ENCODE data around the gene RIMKLB.

RIMKLB gene

DNA sequence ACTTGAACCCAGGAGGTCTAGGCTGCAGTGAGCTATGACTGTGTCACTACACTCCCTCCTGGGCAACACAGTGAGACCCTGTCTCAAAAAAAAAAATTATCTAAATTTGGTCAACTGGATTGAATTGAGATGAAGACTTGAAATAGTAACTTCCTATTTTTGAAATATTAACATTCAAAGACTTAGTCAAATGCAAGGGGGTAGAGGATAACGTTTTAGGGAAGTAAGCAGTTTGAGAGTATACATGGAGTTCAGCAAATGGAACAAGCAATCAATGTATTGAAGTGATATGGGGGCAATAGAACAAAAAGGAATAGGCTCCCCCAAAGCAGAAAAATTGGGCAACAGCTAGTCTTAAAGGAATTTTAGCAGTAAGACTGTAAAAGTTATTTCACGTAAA is 30.5 kb upstream of the RIMKLB start:
- peaks cover 4% of the 10 kb centered on the region for H3K4me1 ChIP-seq
- no peak overlapping the region for H3K4me2 ChIP-seq (ENCODE audit: low read length)
- no peak overlapping the region for H3K4me3 ChIP-seq (ENCODE audit: low read depth, low read length)
- no peaks in the 10 kb centered on the region for H3K36me3 ChIP-seq (ENCODE audit: control insufficient read depth, insufficient read depth, low read length)
- TF ChIP-seq, protein P1, sequence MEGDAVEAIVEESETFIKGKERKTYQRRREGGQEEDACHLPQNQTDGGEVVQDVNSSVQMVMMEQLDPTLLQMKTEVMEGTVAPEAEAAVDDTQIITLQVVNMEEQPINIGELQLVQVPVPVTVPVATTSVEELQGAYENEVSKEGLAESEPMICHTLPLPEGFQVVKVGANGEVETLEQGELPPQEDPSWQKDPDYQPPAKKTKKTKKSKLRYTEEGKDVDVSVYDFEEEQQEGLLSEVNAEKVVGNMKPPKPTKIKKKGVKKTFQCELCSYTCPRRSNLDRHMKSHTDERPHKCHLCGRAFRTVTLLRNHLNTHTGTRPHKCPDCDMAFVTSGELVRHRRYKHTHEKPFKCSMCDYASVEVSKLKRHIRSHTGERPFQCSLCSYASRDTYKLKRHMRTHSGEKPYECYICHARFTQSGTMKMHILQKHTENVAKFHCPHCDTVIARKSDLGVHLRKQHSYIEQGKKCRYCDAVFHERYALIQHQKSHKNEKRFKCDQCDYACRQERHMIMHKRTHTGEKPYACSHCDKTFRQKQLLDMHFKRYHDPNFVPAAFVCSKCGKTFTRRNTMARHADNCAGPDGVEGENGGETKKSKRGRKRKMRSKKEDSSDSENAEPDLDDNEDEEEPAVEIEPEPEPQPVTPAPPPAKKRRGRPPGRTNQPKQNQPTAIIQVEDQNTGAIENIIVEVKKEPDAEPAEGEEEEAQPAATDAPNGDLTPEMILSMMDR (IDR thresholded peaks at IDR 0.05): no peak
- H3K9ac ChIP-seq: no peak overlapping the region
- H3K27me3 ChIP-seq (ENCODE audit: control insufficient read depth, insufficient read depth, low read length): no peaks in the 10 kb centered on the region
- H3K27ac ChIP-seq: no peak overlapping the region
- no peaks in the 10 kb centered on the region for H3K9me3 ChIP-seq (ENCODE audit: control insufficient read depth, low read length)
- H2AFZ ChIP-seq: no peak overlapping the region
- H3K79me2 ChIP-seq: no peaks in the 10 kb centered on the region

DNA sequence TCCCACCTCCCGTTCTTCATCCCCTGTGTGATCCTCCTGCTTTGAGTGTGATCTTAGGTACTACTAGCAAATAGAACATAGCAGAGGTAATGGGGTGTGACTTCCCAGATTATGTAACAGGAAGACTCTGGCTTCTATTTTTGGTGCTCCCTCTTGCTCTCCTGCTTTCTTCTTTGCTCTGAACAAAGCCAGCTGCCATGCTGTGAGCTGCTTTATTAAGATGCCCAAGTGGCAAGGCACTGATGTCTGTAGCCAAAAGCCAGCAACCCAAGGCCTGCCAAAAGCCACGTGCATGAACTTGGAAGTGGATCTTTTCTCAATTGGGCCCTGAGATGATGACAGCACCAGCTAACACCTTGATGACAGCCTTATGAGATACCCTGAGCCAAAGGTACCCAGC is 29.4 kb upstream of the RIMKLB start:
- H3K27me3 ChIP-seq (ENCODE audit: control insufficient read depth, insufficient read depth, low read length): no peaks in the 10 kb centered on the region
- H2AFZ ChIP-seq: no peak overlapping the region
- no peak overlapping the region for H3K27ac ChIP-seq
- no peak overlapping the region for H3K9ac ChIP-seq
- no peak overlapping the region for H3K4me3 ChIP-seq (ENCODE audit: low read depth, low read length)
- peaks cover 4% of the 10 kb centered on the region for H3K4me1 ChIP-seq
- H3K79me2 ChIP-seq: no peaks in the 10 kb centered on the region
- H3K9me3 ChIP-seq (ENCODE audit: control insufficient read depth, low read length): no peaks in the 10 kb centered on the region
- H3K4me2 ChIP-seq (ENCODE audit: low read length): no peak overlapping the region
- no peaks in the 10 kb centered on the region for H3K36me3 ChIP-seq (ENCODE audit: control insufficient read depth, insufficient read depth, low read length)
- TF ChIP-seq, protein P1 (IDR thresholded peaks at IDR 0.05): no peak

DNA sequence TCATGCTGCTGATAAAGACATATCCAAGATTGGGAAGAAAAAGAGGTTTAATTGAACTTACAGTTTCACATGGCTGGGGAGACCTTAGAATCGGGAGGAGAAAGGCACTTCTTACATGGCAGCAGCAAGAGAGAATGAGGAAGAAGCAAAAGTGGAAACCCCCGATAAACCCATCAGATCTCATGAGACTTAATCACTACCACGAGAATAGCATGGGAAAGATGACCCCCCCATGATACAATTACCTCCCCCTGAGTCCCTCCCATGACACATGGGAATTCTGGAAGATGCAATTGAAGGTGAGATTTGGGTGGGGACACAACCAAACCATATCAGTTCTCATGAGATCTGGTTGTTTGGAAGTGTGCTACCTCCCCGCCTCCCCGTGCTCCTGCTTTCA is 25.4 kb upstream of the RIMKLB start:
- no peaks in the 10 kb centered on the region for H3K36me3 ChIP-seq (ENCODE audit: control insufficient read depth, insufficient read depth, low read length)
- no peak overlapping the region for H3K4me3 ChIP-seq (ENCODE audit: low read depth, low read length)
- H3K27me3 ChIP-seq (ENCODE audit: control insufficient read depth, insufficient read depth, low read length): no peaks in the 10 kb centered on the region
- TF ChIP-seq, protein P1 (IDR thresholded peaks at IDR 0.05): no peak
- H3K9ac ChIP-seq: no peak overlapping the region
- H3K27ac ChIP-seq: no peak overlapping the region
- H3K4me1 ChIP-seq: peaks cover 4% of the 10 kb centered on the region
- H3K79me2 ChIP-seq: no peaks in the 10 kb centered on the region
- H2AFZ ChIP-seq: no peak overlapping the region
- H3K9me3 ChIP-seq (ENCODE audit: control insufficient read depth, low read length): no peaks in the 10 kb centered on the region
- H3K4me2 ChIP-seq (ENCODE audit: low read length): no peak overlapping the region

DNA sequence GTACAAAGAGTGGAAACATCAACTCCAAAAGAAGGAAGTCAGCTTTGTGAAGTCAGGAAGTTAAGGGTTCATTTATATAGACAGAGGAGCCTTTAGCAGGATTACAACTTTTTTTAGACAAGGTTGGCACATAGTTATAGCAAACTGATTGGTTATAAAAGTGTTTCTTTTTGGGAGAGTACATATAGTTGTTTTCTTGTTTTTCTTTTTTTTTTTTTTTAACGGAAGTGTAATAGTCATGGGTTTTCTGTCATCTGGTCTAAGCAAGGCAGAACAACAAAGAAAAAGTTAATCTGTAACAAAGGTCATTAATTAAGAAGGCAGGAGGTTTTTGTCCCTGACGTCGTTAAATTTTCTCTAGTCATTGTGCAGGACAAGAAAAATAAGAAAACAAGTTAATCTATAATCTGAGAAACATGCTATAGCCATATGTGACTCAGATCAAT is 22.2 kb upstream of the RIMKLB start:
- no peaks in the 10 kb centered on the region for H3K9me3 ChIP-seq (ENCODE audit: control insufficient read depth, low read length)
- no peak overlapping the region for H3K4me2 ChIP-seq (ENCODE audit: low read length)
- H3K27ac ChIP-seq: no peak overlapping the region
- peak overlapping the region; percentile 21 for H2AFZ ChIP-seq
- no peaks in the 10 kb centered on the region for H3K4me1 ChIP-seq
- TF ChIP-seq, protein P1 (IDR thresholded peaks at IDR 0.05): no peak
- no peaks in the 10 kb centered on the region for H3K27me3 ChIP-seq (ENCODE audit: control insufficient read depth, insufficient read depth, low read length)
- H3K4me3 ChIP-seq (ENCODE audit: low read depth, low read length): no peak overlapping the region
- H3K9ac ChIP-seq: no peak overlapping the region
- no peaks in the 10 kb centered on the region for H3K79me2 ChIP-seq
- H3K36me3 ChIP-seq (ENCODE audit: control insufficient read depth, insufficient read depth, low read length): no peaks in the 10 kb centered on the region

DNA sequence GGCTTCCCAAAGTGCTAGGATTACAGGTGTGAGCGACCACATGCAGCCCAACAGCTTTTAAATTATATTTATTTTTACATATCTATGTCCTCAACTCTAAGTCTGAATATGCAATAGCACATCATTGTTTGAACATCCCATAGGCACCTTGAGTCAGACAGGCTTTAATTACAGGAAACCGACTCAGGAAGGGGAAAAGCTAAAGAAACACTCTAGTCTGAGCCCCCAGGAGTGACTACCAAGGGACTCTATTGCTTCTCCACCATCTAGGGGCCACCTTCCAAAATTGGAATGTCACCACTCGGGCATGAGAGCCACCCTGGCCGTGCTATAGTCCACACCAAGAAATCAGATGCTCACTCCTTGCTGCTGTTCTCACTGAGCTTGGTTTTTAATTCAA is 21.1 kb upstream of the RIMKLB start:
- Histone ChIP-seq H3K4me3 (ENCODE audit: low read depth, low read length) (no peak overlapping the region), H3K9me3 (ENCODE audit: control insufficient read depth, low read length) (no peaks in the 10 kb centered on the region), H3K4me1 (peaks cover 5% of the 10 kb centered on the region), H3K79me2 (no peaks in the 10 kb centered on the region), H3K9ac (no peak overlapping the region), H3K27ac (no peak overlapping the region), H2AFZ (no peak overlapping the region), H3K36me3 (ENCODE audit: control insufficient read depth, insufficient read depth, low read length) (no peaks in the 10 kb centered on the region), H3K4me2 (ENCODE audit: low read length) (no peak overlapping the region), H3K27me3 (ENCODE audit: control insufficient read depth, insufficient read depth, low read length) (no peaks in the 10 kb centered on the region)
- TF ChIP-seq, protein P1 (IDR thresholded peaks at IDR 0.05): no peak

All from parathyroid adenoma (tissue), 2 donors.